Measurements from ENCODE around the gene NDUFA7. TPM values are rescaled to one million over a fixed set of nuclear protein-coding genes. Genes with fewer than 3 reads are reported as not detected.

NDUFA7 gene
- total RNA-seq, 1 experiment from 2014 or later, result 73.0 TPM

DNA sequence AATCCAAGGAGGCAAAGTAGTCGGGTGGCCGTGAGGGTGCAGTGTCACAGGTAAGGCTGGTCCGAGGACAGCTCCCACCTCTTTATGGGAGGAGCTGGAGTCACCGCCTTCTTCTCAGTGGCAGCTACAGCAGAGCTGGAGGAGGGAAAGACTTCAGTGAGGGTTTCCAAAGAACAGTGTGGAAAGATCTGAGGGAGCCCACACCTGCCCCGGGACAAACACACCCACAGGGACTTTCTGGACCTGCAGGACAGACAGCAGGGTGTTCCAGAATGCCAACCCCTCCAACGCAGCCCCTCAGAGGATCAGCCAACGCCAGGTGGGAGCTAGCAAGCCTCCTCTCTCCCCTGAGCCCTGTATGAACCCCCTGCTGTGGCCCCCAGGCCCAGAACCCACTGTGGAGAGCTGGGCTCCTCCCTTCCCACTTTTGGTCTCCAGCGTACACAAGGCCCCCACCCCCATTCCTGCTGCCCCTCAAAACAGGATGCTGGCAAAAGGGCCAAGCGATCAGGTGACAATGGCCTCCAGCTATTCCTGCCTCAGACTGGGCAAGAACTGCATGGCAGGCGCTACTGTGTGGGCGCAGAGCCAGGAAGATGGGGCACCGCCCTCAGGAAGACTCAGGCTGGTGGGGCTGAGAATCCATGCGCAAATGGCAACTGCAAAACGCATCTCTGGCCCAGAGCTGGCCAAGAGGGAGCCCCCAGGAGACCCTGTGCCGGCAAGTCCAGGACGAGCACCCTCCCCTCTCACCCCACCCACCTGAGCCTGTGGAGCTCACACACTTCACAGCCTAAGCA is 9.5 kb downstream of the NDUFA7 start:
- no peaks in the 10 kb centered on the region for H3K79me1 ChIP-seq (ENCODE audit: insufficient read depth, low read depth, low read length, poor library complexity, severe bottlenecking)
- no peak overlapping the region for H2BK12ac ChIP-seq (ENCODE audit: insufficient read length, low read depth, low read length)
- H2AFZ ChIP-seq (ENCODE audit: low read length), result no peak overlapping the region
- no peak for DNase-seq
- no peak overlapping the region for H2BK15ac ChIP-seq (ENCODE audit: low read depth, low read length)
- H3K9me3 ChIP-seq (ENCODE audit: control insufficient read depth, low read depth, low read length), result no peaks in the 10 kb centered on the region
- H3K4me2 ChIP-seq (ENCODE audit: insufficient read depth, insufficient read length, low read length), result no peak overlapping the region
- Mint-ChIP-seq H3K27ac (no peak overlapping the region), H3K4me1 (peaks cover 16% of the 10 kb centered on the region in 2 experiments), H3K36me3 (ENCODE audit: insufficient read depth in 1 of 3, low read depth in 3 of 3) (peaks cover 32 to 58% (median 47%) of the 10 kb centered on the region in 3 experiments), H3K4me3 (no peak overlapping the region), H3K9me3 (no peaks in the 10 kb centered on the region), H3K27me3 (ENCODE audit: low read depth) (no peaks in the 10 kb centered on the region)
- no peak overlapping the region for H2BK5ac ChIP-seq (ENCODE audit: insufficient read length, low read length)
- H4K8ac ChIP-seq (replicated peaks; ENCODE audit: insufficient read length, low read depth, low read length), result no peak overlapping the region
- H3K23me2 ChIP-seq (ENCODE audit: insufficient read length, low read depth, low read length, poor library complexity, severe bottlenecking), result peaks cover 11% of the 10 kb centered on the region
- H2BK120ac ChIP-seq (ENCODE audit: low read depth, low read length, poor library complexity, severe bottlenecking), result no peak overlapping the region
- TF ChIP-seq, protein P1, sequence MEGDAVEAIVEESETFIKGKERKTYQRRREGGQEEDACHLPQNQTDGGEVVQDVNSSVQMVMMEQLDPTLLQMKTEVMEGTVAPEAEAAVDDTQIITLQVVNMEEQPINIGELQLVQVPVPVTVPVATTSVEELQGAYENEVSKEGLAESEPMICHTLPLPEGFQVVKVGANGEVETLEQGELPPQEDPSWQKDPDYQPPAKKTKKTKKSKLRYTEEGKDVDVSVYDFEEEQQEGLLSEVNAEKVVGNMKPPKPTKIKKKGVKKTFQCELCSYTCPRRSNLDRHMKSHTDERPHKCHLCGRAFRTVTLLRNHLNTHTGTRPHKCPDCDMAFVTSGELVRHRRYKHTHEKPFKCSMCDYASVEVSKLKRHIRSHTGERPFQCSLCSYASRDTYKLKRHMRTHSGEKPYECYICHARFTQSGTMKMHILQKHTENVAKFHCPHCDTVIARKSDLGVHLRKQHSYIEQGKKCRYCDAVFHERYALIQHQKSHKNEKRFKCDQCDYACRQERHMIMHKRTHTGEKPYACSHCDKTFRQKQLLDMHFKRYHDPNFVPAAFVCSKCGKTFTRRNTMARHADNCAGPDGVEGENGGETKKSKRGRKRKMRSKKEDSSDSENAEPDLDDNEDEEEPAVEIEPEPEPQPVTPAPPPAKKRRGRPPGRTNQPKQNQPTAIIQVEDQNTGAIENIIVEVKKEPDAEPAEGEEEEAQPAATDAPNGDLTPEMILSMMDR (conservative IDR thresholded peaks at IDR 0.05), result no peak
- H3K18ac ChIP-seq (ENCODE audit: insufficient read length, low read depth, low read length), result no peak overlapping the region
- H2AK5ac ChIP-seq (ENCODE audit: insufficient read length, low read length), result no peak overlapping the region
- H3K9ac ChIP-seq (ENCODE audit: extremely low read depth, insufficient read length, low read length), result no peak overlapping the region
- no CpG with 5 or more reads among the region's 16 CpGs for WGBS (ENCODE audit: extremely low coverage, insufficient read length, low lambda C conversion rate)
- no peaks in the 10 kb centered on the region; the same call in 1 of the 2 replicates for H3K4me1 ChIP-seq (ENCODE audit: insufficient read depth, low read length)
- H4K5ac ChIP-seq (ENCODE audit: insufficient read length, low read depth, low read length), result no peak overlapping the region
- H3T11ph ChIP-seq (ENCODE audit: low read length), result no peak overlapping the region
- H3K56ac ChIP-seq (ENCODE audit: insufficient read length, low read depth, low read length), result no peak overlapping the region
- no peak overlapping the region for H3K27ac ChIP-seq (ENCODE audit: insufficient read length, low read depth, low read length)
- H4K91ac ChIP-seq (ENCODE audit: insufficient read length, low read depth, low read length), result no peak overlapping the region
- H3K79me2 ChIP-seq (ENCODE audit: insufficient read depth, low read length), result no peaks in the 10 kb centered on the region; the same call in 1 of the 2 replicates
- H3K14ac ChIP-seq (ENCODE audit: insufficient read depth, low read length), result no peak overlapping the region
- H4K20me1 ChIP-seq (ENCODE audit: control insufficient read depth, insufficient read depth, insufficient read length), result no peaks in the 10 kb centered on the region
- no peak overlapping the region for H2BK20ac ChIP-seq (ENCODE audit: low read depth, low read length, poor library complexity, severe bottlenecking)
- H3K4ac ChIP-seq (ENCODE audit: low read depth, low read length), result no peak overlapping the region
- H3K27me3 ChIP-seq (ENCODE audit: insufficient read depth, low read length), result no peaks in the 10 kb centered on the region
- H3K23ac ChIP-seq (ENCODE audit: insufficient read length, low read depth, low read length), result no peak overlapping the region
